MCF 10A (cell line): Measurements from ENCODE around the gene CKAP5. TPM values are rescaled to one million over a fixed set of nuclear protein-coding genes. Genes with fewer than 3 reads are reported as not detected.

Experiments
- BruUV-seq: library from RNA; stranded (reverse); fragments of 400-500 nt; replicated peaks from 2 replicates; lab custom pipeline; 2021; lab: Mats Ljungman, UMichigan
- CTCF ChIA-PET: fragments of 300-600 bp; sonication (Branson Sonifier 250); formaldehyde crosslinking; extraction: SDS; loops from one replicate; lab custom pipeline; 2021; ENCODE audit warnings: antibody characterized with exemption, inconsistent platforms; lab: Yijun Ruan, JAX
- POLR2A ChIA-PET: fragments of 300-600, 350-650 bp; sonication (Branson Sonifier 250); formaldehyde crosslinking; extraction: SDS; loops from one replicate; lab custom pipeline; 2020; ENCODE audit warnings: antibody characterized with exemption, inconsistent platforms; lab: Yijun Ruan, JAX
- DNase-seq: peaks from one replicate; pipeline ENCODE4 v3.0.0-alpha.2; 2018; ENCODE audit not compliant: unreplicated experiment
- H3K27ac Mint-ChIP-seq: one replicate; pipeline ENCODE4 v1.8.0; 2022; ENCODE audit warnings: mild to moderate bottlenecking, low read depth, mixed read lengths; ENCODE audit not compliant: unreplicated experiment
- H3K27me3 Mint-ChIP-seq: one replicate; pipeline ENCODE4 v1.8.0; 2022; ENCODE audit warnings: mixed read lengths; ENCODE audit not compliant: insufficient read depth, unreplicated experiment
- H3K36me3 Mint-ChIP-seq: one replicate; pipeline ENCODE4 v1.8.0; 2022; ENCODE audit warnings: mild to moderate bottlenecking, moderate library complexity, mixed read lengths; ENCODE audit not compliant: insufficient read depth, unreplicated experiment
- H3K4me1 Mint-ChIP-seq: one replicate; pipeline ENCODE4 v1.8.0; 2022; ENCODE audit warnings: mixed read lengths; ENCODE audit not compliant: insufficient read depth, unreplicated experiment
- H3K4me3 Mint-ChIP-seq: one replicate; pipeline ENCODE4 v1.8.0; 2022; ENCODE audit warnings: mild to moderate bottlenecking, moderate library complexity, mixed read lengths; ENCODE audit not compliant: unreplicated experiment
- H3K9me3 Mint-ChIP-seq: one replicate; pipeline ENCODE4 v1.8.0; 2022; ENCODE audit warnings: mixed read lengths; ENCODE audit not compliant: unreplicated experiment
- CTCF ChIP-seq: fragments of 200-600 bp; IDR thresholded peaks from one replicate; pipeline ENCODE4 v1.8.0; 2022; ENCODE audit warnings: antibody characterized with exemption, mild to moderate bottlenecking; ENCODE audit not compliant: unreplicated experiment
- intact Hi-C: fragments of 100-400 bp; cut with micrococcal nuclease; formaldehyde crosslinking; loops from 2 replicates; pipeline ENCODE4 v1.14.1; 2022
- total RNA-seq: library from RNA; stranded (reverse); gene quantifications from 2 replicates; pipeline ENCODE4 v1.2.3, GENCODE V29; 2022

CKAP5 gene
- total RNA-seq, 1 experiment from 2014 or later: 193 TPM

- BruUV-seq: no TSS peak
- Mint-ChIP-seq H3K4me1 (peaks cover 21% of the 10 kb centered on the region), H3K27me3 (no peaks in the 10 kb centered on the region), H3K36me3 (no peaks in the 10 kb centered on the region), H3K27ac (no peak overlapping the region), H3K9me3 (no peaks in the 10 kb centered on the region), H3K4me3 (no peak overlapping the region)
- DNase-seq: no peak
- TF ChIP-seq CTCF: no peak
- ChIA-PET POLR2A (interaction anchor here (1.6 kb wide), 1 partner anchor 10 kb away, joined by 4 read pairs; the partner anchor contains the start of gene CKAP5), CTCF (no interaction called here)
- intact Hi-C loops: no loop called here
Measured at GRCh38 chr11:46836431-46836830, 9.6 kb downstream of the CKAP5 start.

- TF ChIP-seq CTCF: no peak
- H3K4me1 Mint-ChIP-seq: peaks cover 26% of the 10 kb centered on the region
- H3K27ac Mint-ChIP-seq: no peak overlapping the region
- no TSS peak for BruUV-seq
- no peaks in the 10 kb centered on the region for H3K36me3 Mint-ChIP-seq
- no peaks in the 10 kb centered on the region for H3K9me3 Mint-ChIP-seq
- CTCF ChIA-PET: interaction anchor here (0.6 to 1.0 kb wide), 2 partner anchors 9 to 34 kb away, joined by 3 to 4 read pairs; no protein-coding TSS in a partner anchor
- DNase-seq: no peak
- intact Hi-C loops: no loop called here
- no peak overlapping the region for H3K4me3 Mint-ChIP-seq
- no peaks in the 10 kb centered on the region for H3K27me3 Mint-ChIP-seq
- POLR2A ChIA-PET: interaction anchor here (1.0 kb wide), 1 partner anchor 9 kb away, joined by 5 read pairs; no protein-coding TSS in a partner anchor
Measured at GRCh38 chr11:46835897-46836296, 10.2 kb downstream of the CKAP5 start.

GRCh38 chr11:46834821-46835220 lies 11.3 kb downstream of the CKAP5 start:
- no peak overlapping the region for H3K4me3 Mint-ChIP-seq
- no peak for TF ChIP-seq CTCF
- no peaks in the 10 kb centered on the region for H3K36me3 Mint-ChIP-seq
- no TSS peak for BruUV-seq
- no peaks in the 10 kb centered on the region for H3K27me3 Mint-ChIP-seq
- DNase-seq: no peak
- peaks cover 28% of the 10 kb centered on the region for H3K4me1 Mint-ChIP-seq
- ChIA-PET CTCF (interaction anchor here (1.0 kb wide), 1 partner anchor 10 kb away, joined by 4 read pairs; no protein-coding TSS in a partner anchor), POLR2A (interaction anchor here (0.7 to 2.1 kb wide), 3 partner anchors 9 to 12 kb away, joined by 4 to 5 read pairs (median 5); no protein-coding TSS in a partner anchor)
- no peaks in the 10 kb centered on the region for H3K9me3 Mint-ChIP-seq
- no peak overlapping the region for H3K27ac Mint-ChIP-seq
- intact Hi-C loops: no loop called here

- ChIA-PET POLR2A (interaction anchor here (0.7 to 2.1 kb wide), 5 partner anchors 9 to 17 kb away, joined by 3 to 5 read pairs (median 4); no protein-coding TSS in a partner anchor), CTCF (interaction anchor here (0.6 kb wide), 1 partner anchor 140 kb away, joined by 4 read pairs; no protein-coding TSS in a partner anchor)
- Mint-ChIP-seq H3K9me3 (no peaks in the 10 kb centered on the region), H3K4me3 (no peak overlapping the region), H3K36me3 (no peaks in the 10 kb centered on the region), H3K27me3 (no peaks in the 10 kb centered on the region), H3K4me1 (peaks cover 35% of the 10 kb centered on the region), H3K27ac (peak overlapping the region; percentile 8)
- intact Hi-C loops: no loop called here
- no peak for TF ChIP-seq CTCF
- BruUV-seq: no TSS peak
- DNase-seq: no peak
Measured at GRCh38 chr11:46832511-46833214, 13.4 kb downstream of the CKAP5 start.
